Measurements from ENCODE around the gene PPARD. TPM values are rescaled to one million over a fixed set of nuclear protein-coding genes. Genes with fewer than 3 reads are reported as not detected.

The PPARD gene
- polyA plus RNA-seq, 1 donor from 2014 or later, result 1.3 TPM

DNA sequence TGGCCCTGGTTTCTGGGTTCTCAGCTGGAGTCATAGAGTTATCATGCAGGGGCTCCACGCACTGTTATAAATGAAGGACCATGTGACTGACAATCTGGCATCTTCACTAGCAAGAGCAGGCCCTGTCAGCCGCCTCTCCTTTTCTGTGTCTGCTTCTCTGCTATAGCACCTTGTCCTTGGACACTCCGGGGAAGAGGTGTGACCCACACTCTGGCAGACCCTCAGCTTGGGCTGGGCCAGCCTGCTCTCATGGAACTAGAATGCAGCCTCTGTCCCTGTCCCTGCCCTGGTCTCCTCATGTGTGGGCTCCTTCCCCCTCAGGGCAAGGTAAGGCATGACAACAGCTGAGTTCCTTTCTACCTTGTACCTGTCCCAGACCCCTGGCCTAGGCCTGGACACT is 98.8 kb downstream of the PPARD start:
- Histone ChIP-seq H4K20me1 (ENCODE audit: insufficient read depth) (no peaks in the 10 kb centered on the region), H3K9ac (ENCODE audit: low read length) (no peak overlapping the region), H3K36me3 (ENCODE audit: insufficient read depth, low read length) (no peaks in the 10 kb centered on the region), H2AFZ (ENCODE audit: low read depth, low read length) (no peak overlapping the region), H3K9me2 (ENCODE audit: insufficient read depth, low read length) (no peaks in the 10 kb centered on the region), H3F3A (ENCODE audit: insufficient read depth, low read length, poor library complexity, severe bottlenecking) (no peaks in the 10 kb centered on the region), H3K27me3 (ENCODE audit: insufficient read depth, low read depth, low read length) (no peaks in the 10 kb centered on the region), H3K4me2 (ENCODE audit: low read length) (no peak overlapping the region), H3K4me3 (ENCODE audit: low read length) (no peak overlapping the region), H3K9me3 (ENCODE audit: low read length) (no peaks in the 10 kb centered on the region), H3K79me2 (replicated peaks; ENCODE audit: insufficient read depth, low read length) (no peaks in the 10 kb centered on the region), H3K27ac (ENCODE audit: low read length) (no peak overlapping the region)
- TF ChIP-seq EZH2 (IDR thresholded peaks at IDR 0.05; ENCODE audit: borderline replicate concordance, insufficient read depth, low read length, poor library complexity, severe bottlenecking), result no peak
- TF ChIP-seq RAD21 (conservative IDR thresholded peaks at IDR 0.05), result no peak
- TF ChIP-seq CTCF (IDR thresholded peaks at IDR 0.05; ENCODE audit: poor library complexity, severe bottlenecking), result no peak
- TF ChIP-seq TAF1 (IDR thresholded peaks at IDR 0.05; ENCODE audit: low read depth), result no peak
- no peak for TF ChIP-seq EP300 (conservative IDR thresholded peaks at IDR 0.05; ENCODE audit: poor library complexity, severe bottlenecking)
- no peak for TF ChIP-seq SMC3 (conservative IDR thresholded peaks at IDR 0.05; ENCODE audit: poor library complexity)

DNA sequence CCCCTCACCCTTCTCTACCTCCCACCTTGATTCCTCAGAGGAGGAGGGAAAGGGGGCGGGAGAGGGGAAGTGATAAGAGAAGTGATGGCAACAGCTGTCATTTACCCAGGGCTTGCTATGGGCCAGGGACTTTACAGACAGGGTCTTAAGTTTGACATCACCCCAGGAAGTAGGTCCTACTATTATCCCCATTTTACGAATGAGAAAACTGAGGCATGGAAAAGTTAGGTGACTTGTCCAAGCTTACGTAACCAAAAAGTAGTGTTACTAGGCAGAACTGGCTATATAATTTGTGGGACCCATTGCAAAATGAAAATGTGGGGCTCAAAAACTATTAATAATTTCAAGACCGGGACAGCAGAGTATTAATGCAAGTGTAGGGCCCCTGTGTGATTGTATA is 99.3 kb downstream of the PPARD start:
- H3K36me3 ChIP-seq (ENCODE audit: insufficient read depth, low read length), result no peaks in the 10 kb centered on the region
- H3K9me2 ChIP-seq (ENCODE audit: insufficient read depth, low read length), result no peaks in the 10 kb centered on the region
- no peak for TF ChIP-seq POLR2AphosphoS5 (IDR thresholded peaks at IDR 0.05)
- TF ChIP-seq CTCF (IDR thresholded peaks at IDR 0.05; ENCODE audit: poor library complexity, severe bottlenecking), result no peak
- no peak for TF ChIP-seq EZH2 (IDR thresholded peaks at IDR 0.05; ENCODE audit: borderline replicate concordance, insufficient read depth, low read length, poor library complexity, severe bottlenecking)
- TF ChIP-seq MXI1 (conservative IDR thresholded peaks at IDR 0.05; ENCODE audit: poor library complexity, severe bottlenecking), result no peak

DNA sequence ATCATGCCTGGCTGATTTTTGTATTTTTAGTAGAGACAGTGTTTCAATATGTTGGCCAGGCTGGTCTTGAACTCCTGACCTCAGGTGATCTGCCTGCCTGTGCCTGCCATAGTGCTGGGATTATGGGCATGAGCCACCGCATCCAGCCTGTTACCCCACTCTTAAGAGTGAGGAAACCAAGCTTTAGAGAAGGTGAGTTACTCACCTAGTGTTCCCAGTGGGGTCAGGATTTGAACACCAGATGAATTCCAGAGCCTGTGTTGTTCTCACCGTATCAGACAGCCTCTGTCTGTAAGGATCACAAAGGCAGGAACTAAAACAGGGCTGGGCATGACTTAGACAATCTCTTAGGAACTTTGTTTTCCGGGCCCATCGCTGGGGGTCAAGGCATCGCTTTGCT is 100.3 kb downstream of the PPARD start:
- no peaks in the 10 kb centered on the region for H3K79me2 ChIP-seq (replicated peaks; ENCODE audit: insufficient read depth, low read length)
- H3K9me2 ChIP-seq (ENCODE audit: insufficient read depth, low read length), result no peaks in the 10 kb centered on the region

More for the DNA sequence above, 99.3 kb downstream of the PPARD start:
- Histone ChIP-seq H3K4me3 (ENCODE audit: low read length) (no peak overlapping the region), H2AFZ (ENCODE audit: low read depth, low read length) (no peak overlapping the region), H4K20me1 (ENCODE audit: insufficient read depth) (no peaks in the 10 kb centered on the region), H3F3A (ENCODE audit: insufficient read depth, low read length, poor library complexity, severe bottlenecking) (no peaks in the 10 kb centered on the region), H3K9ac (ENCODE audit: low read length) (no peak overlapping the region), H3K27ac (ENCODE audit: low read length) (no peak overlapping the region), H3K79me2 (replicated peaks; ENCODE audit: insufficient read depth, low read length) (no peaks in the 10 kb centered on the region), H3K4me2 (ENCODE audit: low read length) (no peak overlapping the region), H3K9me3 (ENCODE audit: low read length) (no peaks in the 10 kb centered on the region), H3K27me3 (ENCODE audit: insufficient read depth, low read depth, low read length) (no peaks in the 10 kb centered on the region)

More for the DNA sequence above, 100.3 kb downstream of the PPARD start:
- TF ChIP-seq EP300 (conservative IDR thresholded peaks at IDR 0.05; ENCODE audit: poor library complexity, severe bottlenecking) (no peak), TAF1 (IDR thresholded peaks at IDR 0.05; ENCODE audit: low read depth) (no peak), CTCF (IDR thresholded peaks at IDR 0.05; ENCODE audit: poor library complexity, severe bottlenecking) (no peak)
- Histone ChIP-seq H3K27ac (ENCODE audit: low read length) (no peak overlapping the region), H3K4me2 (ENCODE audit: low read length) (no peak overlapping the region), H3K9me3 (ENCODE audit: low read length) (no peaks in the 10 kb centered on the region), H2AFZ (ENCODE audit: low read depth, low read length) (no peak overlapping the region), H3K9ac (ENCODE audit: low read length) (no peak overlapping the region), H3K27me3 (ENCODE audit: insufficient read depth, low read depth, low read length) (no peaks in the 10 kb centered on the region), H3K36me3 (ENCODE audit: insufficient read depth, low read length) (no peaks in the 10 kb centered on the region), H3F3A (ENCODE audit: insufficient read depth, low read length, poor library complexity, severe bottlenecking) (no peaks in the 10 kb centered on the region), H3K4me3 (ENCODE audit: low read length) (no peak overlapping the region), H4K20me1 (ENCODE audit: insufficient read depth) (no peaks in the 10 kb centered on the region)

Measured in neural cell (in vitro differentiated cells).